Mammary epithelial cell (primary cell): ENCODE measurements around the gene PEX5L.

Experiments
- EZH2 ChIP-seq: IDR thresholded peaks from 2 replicates; pipeline ENCODE4 v1.6.1; 2012; ENCODE audit warnings: low read length, inconsistent platforms, borderline replicate concordance
- TF ChIP-seq, protein P1 (sequence below), 2 donors: IDR thresholded peaks in 1 of 2; conservative IDR thresholded peaks in 1 of 2; 2 replicates each; pipeline ENCODE4 v1.5.1; 2011 to 2012; ENCODE audit warnings: inconsistent platforms in 2 of 2, low read length in 2 of 2, mild to moderate bottlenecking in 2 of 2, control low read depth in 1 of 2, low read depth in 1 of 2; ENCODE audit not compliant: insufficient read depth in 1 of 2; ENCODE audit errors: extremely low read depth in 1 of 2

DNA sequence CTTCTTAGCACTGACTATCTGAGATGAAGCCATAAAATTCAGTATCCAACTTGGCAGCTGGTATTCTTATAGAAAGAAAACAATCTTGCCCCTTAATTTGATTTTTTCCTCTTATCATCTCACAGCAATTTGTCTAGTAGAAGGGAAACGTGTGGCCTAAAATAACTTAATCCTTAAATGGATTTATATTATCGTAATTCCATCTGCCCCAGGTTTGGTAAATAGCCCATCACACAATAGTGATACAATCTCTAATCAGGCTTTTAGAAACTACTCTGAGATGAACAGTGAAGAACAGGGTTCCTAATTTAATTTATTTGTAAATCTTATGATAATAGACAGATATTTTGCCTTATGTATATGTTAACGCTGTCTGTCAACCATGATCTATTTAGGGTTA lies 24.8 kb downstream of the PEX5L start:
- TF ChIP-seq, protein P1, sequence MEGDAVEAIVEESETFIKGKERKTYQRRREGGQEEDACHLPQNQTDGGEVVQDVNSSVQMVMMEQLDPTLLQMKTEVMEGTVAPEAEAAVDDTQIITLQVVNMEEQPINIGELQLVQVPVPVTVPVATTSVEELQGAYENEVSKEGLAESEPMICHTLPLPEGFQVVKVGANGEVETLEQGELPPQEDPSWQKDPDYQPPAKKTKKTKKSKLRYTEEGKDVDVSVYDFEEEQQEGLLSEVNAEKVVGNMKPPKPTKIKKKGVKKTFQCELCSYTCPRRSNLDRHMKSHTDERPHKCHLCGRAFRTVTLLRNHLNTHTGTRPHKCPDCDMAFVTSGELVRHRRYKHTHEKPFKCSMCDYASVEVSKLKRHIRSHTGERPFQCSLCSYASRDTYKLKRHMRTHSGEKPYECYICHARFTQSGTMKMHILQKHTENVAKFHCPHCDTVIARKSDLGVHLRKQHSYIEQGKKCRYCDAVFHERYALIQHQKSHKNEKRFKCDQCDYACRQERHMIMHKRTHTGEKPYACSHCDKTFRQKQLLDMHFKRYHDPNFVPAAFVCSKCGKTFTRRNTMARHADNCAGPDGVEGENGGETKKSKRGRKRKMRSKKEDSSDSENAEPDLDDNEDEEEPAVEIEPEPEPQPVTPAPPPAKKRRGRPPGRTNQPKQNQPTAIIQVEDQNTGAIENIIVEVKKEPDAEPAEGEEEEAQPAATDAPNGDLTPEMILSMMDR (conservative IDR thresholded peaks at IDR 0.05 in 1 of 2, IDR thresholded peaks at IDR 0.05 in 1 of 2; ENCODE audit: extremely low read depth in 1 of 2, insufficient read depth in 1 of 2, low read depth in 1 of 2, low read length in 2 of 2), result no peak
- no peak for TF ChIP-seq EZH2
